H9 (cell line): ENCODE measurements around the gene KLRC1. TPM values are rescaled to one million over a fixed set of nuclear protein-coding genes. Genes with fewer than 3 reads are reported as not detected.

Experiments
- DNase-seq: peaks from one replicate; pipeline ENCODE4 v3.0.0-alpha.2; 2017
- H2AFZ ChIP-seq: one replicate; pipeline ENCODE4 v1.6.1; 2013; ENCODE audit warnings: mild to moderate bottlenecking, low read length, control low read depth, moderate library complexity
- H2AK5ac ChIP-seq: 2 replicates; pipeline ENCODE4 v1.6.1; 2013; ENCODE audit warnings: low read length, control low read depth, mixed read lengths; ENCODE audit not compliant: insufficient read length
- H2BK120ac ChIP-seq: one replicate; pipeline ENCODE4 v1.6.1; 2013; ENCODE audit warnings: low read depth, mild to moderate bottlenecking, low read length, control low read depth, inconsistent platforms; ENCODE audit not compliant: poor library complexity, severe bottlenecking
- H2BK12ac ChIP-seq: 2 replicates; pipeline ENCODE4 v1.6.1; 2013; ENCODE audit warnings: low read length, control low read depth, mixed read lengths, low read depth; ENCODE audit not compliant: insufficient read length
- H2BK15ac ChIP-seq: 2 replicates; pipeline ENCODE4 v1.6.1; 2013; ENCODE audit warnings: low read depth, low read length, control low read depth
- H2BK20ac ChIP-seq: one replicate; pipeline ENCODE4 v1.6.1; 2013; ENCODE audit warnings: low read depth, mild to moderate bottlenecking, low read length, control low read depth, inconsistent platforms; ENCODE audit not compliant: poor library complexity, severe bottlenecking
- H2BK5ac ChIP-seq: 2 replicates; pipeline ENCODE4 v1.6.1; 2013; ENCODE audit warnings: low read length, control low read depth, mixed read lengths; ENCODE audit not compliant: insufficient read length
- H3K14ac ChIP-seq: 2 replicates; pipeline ENCODE4 v1.6.1; 2013; ENCODE audit warnings: low read length, control low read depth; ENCODE audit not compliant: insufficient read depth
- H3K18ac ChIP-seq: 2 replicates; pipeline ENCODE4 v1.6.1; 2013; ENCODE audit warnings: low read depth, mild to moderate bottlenecking, mixed read lengths, low read length, control low read depth; ENCODE audit not compliant: insufficient read length
- H3K23ac ChIP-seq: 2 replicates; pipeline ENCODE4 v1.6.1; 2013; ENCODE audit warnings: low read length, control low read depth, mixed read lengths, low read depth; ENCODE audit not compliant: insufficient read length
- H3K23me2 ChIP-seq: 2 replicates; pipeline ENCODE4 v1.6.1; 2013; ENCODE audit warnings: low read depth, mild to moderate bottlenecking, mixed read lengths, low read length, control low read depth; ENCODE audit not compliant: insufficient read length, poor library complexity, severe bottlenecking
- H3K27ac ChIP-seq: 2 replicates; pipeline ENCODE4 v1.5.1; 2013; ENCODE audit warnings: low read length, control low read depth, mixed read lengths, low read depth; ENCODE audit not compliant: insufficient read length
- H3K27me3 ChIP-seq: 2 replicates; pipeline ENCODE4 v1.6.1; 2013; ENCODE audit warnings: low read length, control low read depth, inconsistent platforms; ENCODE audit not compliant: insufficient read depth
- H3K4ac ChIP-seq: 2 replicates; pipeline ENCODE4 v1.6.1; 2013; ENCODE audit warnings: low read depth, mild to moderate bottlenecking, control low read depth, inconsistent platforms, low read length, moderate library complexity
- H3K4me1 ChIP-seq: 2 replicates; pipeline ENCODE4 v1.6.1; 2013; ENCODE audit warnings: low read length, control low read depth, inconsistent platforms; ENCODE audit not compliant: insufficient read depth
- H3K4me2 ChIP-seq: 2 replicates; pipeline ENCODE4 v1.6.1; 2013; ENCODE audit warnings: low read length, control low read depth, mixed read lengths; ENCODE audit not compliant: insufficient read length, insufficient read depth
- H3K56ac ChIP-seq: 2 replicates; pipeline ENCODE4 v1.6.1; 2013; ENCODE audit warnings: low read depth, mild to moderate bottlenecking, mixed read lengths, low read length, control low read depth; ENCODE audit not compliant: insufficient read length
- H3K79me1 ChIP-seq: 2 replicates; pipeline ENCODE4 v1.6.1; 2013; ENCODE audit warnings: low read depth, mild to moderate bottlenecking, moderate library complexity, low read length, control low read depth, inconsistent platforms; ENCODE audit not compliant: insufficient read depth, poor library complexity, severe bottlenecking
- H3K79me2 ChIP-seq: 2 replicates; pipeline ENCODE4 v1.6.1; 2013; ENCODE audit warnings: low read length, control low read depth, inconsistent platforms; ENCODE audit not compliant: insufficient read depth
- H3K9ac ChIP-seq: 2 replicates; pipeline ENCODE4 v1.6.1; 2013; ENCODE audit warnings: low read length, control low read depth, mixed read lengths; ENCODE audit not compliant: insufficient read length; ENCODE audit errors: extremely low read depth
- H3K9me3 ChIP-seq: one replicate; pipeline ENCODE4 v1.6.1; 2013; ENCODE audit warnings: low read depth, low read length, inconsistent platforms; ENCODE audit not compliant: control insufficient read depth
- H3T11ph ChIP-seq: one replicate; pipeline ENCODE4 v1.6.1; 2013; ENCODE audit warnings: mild to moderate bottlenecking, low read length, control low read depth, inconsistent platforms
- H4K20me1 ChIP-seq: one replicate; pipeline ENCODE4 v1.6.1; 2013; ENCODE audit not compliant: control insufficient read depth, insufficient read length, insufficient read depth
- H4K5ac ChIP-seq: 2 replicates; pipeline ENCODE4 v1.6.1; 2013; ENCODE audit warnings: low read depth, mild to moderate bottlenecking, mixed read lengths, low read length, control low read depth; ENCODE audit not compliant: insufficient read length
- H4K8ac ChIP-seq: replicated peaks from 2 replicates; pipeline ENCODE4 v1.6.1; 2013; ENCODE audit warnings: low read length, control low read depth, mixed read lengths, low read depth; ENCODE audit not compliant: insufficient read length
- H4K91ac ChIP-seq: 2 replicates; pipeline ENCODE4 v1.6.1; 2013; ENCODE audit warnings: low read depth, mild to moderate bottlenecking, moderate library complexity, mixed read lengths, low read length, control low read depth; ENCODE audit not compliant: insufficient read length
- H3K27ac Mint-ChIP-seq, 3 experiments: 2 replicates in 2 of 3; 3 replicates in 1 of 3; pipeline ENCODE4 v1.8.0; 2020 to 2021; ENCODE audit warnings: mixed read lengths in 3 of 3, mild to moderate bottlenecking in 1 of 3, moderate library complexity in 1 of 3
- H3K27me3 Mint-ChIP-seq: 2 replicates; pipeline ENCODE4 v1.8.0; 2021; ENCODE audit warnings: low read depth, mild to moderate bottlenecking, moderate library complexity, mixed read lengths
- H3K36me3 Mint-ChIP-seq, 3 experiments: 2 replicates in 2 of 3; 3 replicates in 1 of 3; pipeline ENCODE4 v1.8.0; 2020 to 2021; ENCODE audit warnings: low read depth in 3 of 3, mixed read lengths in 3 of 3; ENCODE audit not compliant: insufficient read depth in 1 of 3
- H3K4me1 Mint-ChIP-seq, 2 experiments: 2 replicates each; pipeline ENCODE4 v1.8.0; 2020; ENCODE audit warnings: mixed read lengths in 2 of 2
- H3K4me3 Mint-ChIP-seq, 2 experiments: 2 replicates in 1 of 2; 3 replicates in 1 of 2; pipeline ENCODE4 v1.8.0; 2020 to 2021; ENCODE audit warnings: mild to moderate bottlenecking in 2 of 2, mixed read lengths in 2 of 2, moderate library complexity in 1 of 2
- H3K9me3 Mint-ChIP-seq, 2 experiments: 2 replicates in 1 of 2; 3 replicates in 1 of 2; pipeline ENCODE4 v1.8.0; 2020; ENCODE audit warnings: mild to moderate bottlenecking in 2 of 2, mixed read lengths in 2 of 2, moderate library complexity in 1 of 2
- CTCF ChIP-seq: fragments of 200-600 bp; sonication (generic); conservative IDR thresholded peaks from 3 replicates; pipeline ENCODE4 v1.8.0; 2021; ENCODE audit warnings: antibody characterized with exemption, mild to moderate bottlenecking
- WGBS: extraction: QIAGEN DNeasy Blood & Tissue Kit; methylation state at CpG from one replicate; pipeline ENCODE4 v1.1.7; 2013; ENCODE audit warnings: missing lambda C conversion rate, low lambda C conversion rate, mixed read lengths; ENCODE audit not compliant: insufficient read length; ENCODE audit errors: extremely low coverage; 5-methylcytosine and 5-hydroxymethylcytosine counted together
- total RNA-seq: library from RNA; stranded (reverse); gene quantifications from 2 replicates; pipeline ENCODE4 v1.2.1, GENCODE V29; 2021

Gene KLRC1
- total RNA-seq, 1 experiment from 2014 or later: not detected

GRCh38 chr12:10497602-10498001 is 44.4 kb upstream of the KLRC1 start:
- Histone ChIP-seq H3K27me3 (no peaks in the 10 kb centered on the region), H3K27ac (no peak overlapping the region), H4K8ac (no peak overlapping the region), H2BK5ac (no peak overlapping the region), H3K14ac (no peak overlapping the region), H3K79me2 (no peaks in the 10 kb centered on the region), H3K9ac (no peak overlapping the region), H3K4me2 (no peak overlapping the region), H3K9me3 (no peaks in the 10 kb centered on the region), H3K79me1 (no peaks in the 10 kb centered on the region), H2AFZ (no peak overlapping the region), H4K5ac (no peak overlapping the region), H4K20me1 (no peaks in the 10 kb centered on the region), H2BK120ac (no peak overlapping the region), H3T11ph (no peak overlapping the region), H3K4me1 (no peaks in the 10 kb centered on the region), H2BK20ac (no peak overlapping the region), H3K18ac (no peak overlapping the region), H2BK12ac (no peak overlapping the region), H3K56ac (no peak overlapping the region), H2BK15ac (no peak overlapping the region), H3K23ac (no peak overlapping the region), H2AK5ac (no peak overlapping the region), H3K4ac (no peak overlapping the region), H4K91ac (no peak overlapping the region), H3K23me2 (no peaks in the 10 kb centered on the region)
- no peaks in the 10 kb centered on the region for H3K4me1 Mint-ChIP-seq
- peaks cover 0 to 2% of the 10 kb centered on the region in 2 experiments; a peak in 1 of 5 replicates for H3K9me3 Mint-ChIP-seq
- no peak for TF ChIP-seq CTCF
- H3K4me3 Mint-ChIP-seq: no peak overlapping the region
- no peak overlapping the region for H3K27ac Mint-ChIP-seq
- H3K36me3 Mint-ChIP-seq: no peaks in the 10 kb centered on the region; a peak in 1 of 7 replicates
- DNase-seq: no peak
- H3K27me3 Mint-ChIP-seq: no peaks in the 10 kb centered on the region
- no CpG with 5 or more reads among the region's 2 CpGs for WGBS
